WTC11 (cell line): ENCODE results near the gene KCNIP4.

Experiments used
- CTCF ChIP-seq: fragments of 200-600 bp; IDR thresholded peaks from 2 replicates; pipeline ENCODE4 v1.8.0; 2022; ENCODE audit warnings: antibody characterized with exemption
- KAT7 ChIP-seq: sonication (generic); formaldehyde crosslinking; IDR thresholded peaks from 2 replicates; pipeline ENCODE4 v1.8.1; 2023; ENCODE audit warnings: missing genetic modification reagents, mild to moderate bottlenecking, borderline replicate concordance
- NR2C2 ChIP-seq: sonication (generic); formaldehyde crosslinking; IDR thresholded peaks from 2 replicates; pipeline ENCODE4 v1.8.0; 2022; ENCODE audit warnings: mild to moderate bottlenecking, missing genetic modification reagents
- SMAD4 ChIP-seq: sonication (generic); formaldehyde crosslinking; IDR thresholded peaks from 2 replicates; pipeline ENCODE4 v1.8.0; 2022; ENCODE audit warnings: mild to moderate bottlenecking, missing genetic modification reagents

DNA sequence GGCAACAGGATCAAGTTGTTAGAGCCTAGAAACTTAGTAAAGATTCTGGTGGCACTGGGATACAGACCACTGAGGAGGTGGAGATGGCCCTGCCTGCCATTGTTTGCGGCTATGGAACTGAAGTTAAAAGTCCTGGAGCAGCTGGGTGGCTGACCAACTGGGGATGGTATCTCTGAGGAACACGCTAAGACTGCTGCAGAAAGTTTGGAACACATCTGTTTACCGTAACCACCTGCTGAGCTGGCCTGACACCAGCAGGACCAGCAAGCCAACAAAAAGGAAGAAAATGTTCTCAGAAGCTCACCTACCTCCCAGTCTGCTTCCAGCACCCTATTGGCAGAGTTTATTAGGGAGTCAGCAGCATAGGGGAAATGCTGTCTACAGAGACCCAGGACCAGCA, 1265.7 kb downstream of the KCNIP4 start:
- TF ChIP-seq CTCF (no peak), SMAD4 (CRISPR knock-in tag) (no peak), KAT7 (no peak), NR2C2 (no peak)
